Breast epithelium (tissue), 3 donors: ENCODE data around the gene TGM2.

Experiments
- CTCF ChIP-seq, 3 donors: fragments of 450-650 bp; IDR thresholded peaks; one replicate each; pipeline ENCODE4 v1.5.1; 2016 to 2017; ENCODE audit warnings: antibody characterized with exemption in 3 of 3, mild to moderate bottlenecking in 3 of 3, moderate library complexity in 3 of 3
- POLR2A ChIP-seq: fragments of 450-650 bp; IDR thresholded peaks from one replicate; pipeline ENCODE4 v1.6.1; 2016; ENCODE audit warnings: antibody characterized with exemption, mild to moderate bottlenecking, moderate library complexity
- POLR2AphosphoS5 ChIP-seq, 3 donors: sonication (generic); formaldehyde crosslinking; IDR thresholded peaks; one replicate each; pipeline ENCODE4 v1.6.1; 2017; ENCODE audit warnings: antibody characterized with exemption in 3 of 3

GRCh38 chr20:38146156-38146555, 18.9 kb downstream of the TGM2 start:
- no peak for TF ChIP-seq CTCF (IDR thresholded peaks at IDR 0.05)
- TF ChIP-seq POLR2A: no peak
- TF ChIP-seq POLR2AphosphoS5 (IDR thresholded peaks at IDR 0.05): no peak
